WI38 (cell line): ENCODE results near the gene ADM5.
"Not testable (repeated sequence)": the region's sequence is repeated elsewhere in the genome, so short reads cannot be mapped to it uniquely, and the experiment has no call there.

Experiments
- H3K4me3 ChIP-seq: 2 replicates; pipeline ENCODE4 v1.5.1; 2011; ENCODE audit warnings: low read depth, mild to moderate bottlenecking, control low read depth, low read length
- CTCF ChIP-seq: IDR thresholded peaks from 2 replicates; pipeline ENCODE4 v1.5.1; 2012; ENCODE audit warnings: low read depth, mild to moderate bottlenecking, control low read depth, low read length

The ADM5 gene

GRCh38 chr19:49712397-49712859 lies 23.0 kb downstream of the ADM5 start:
- no peak for TF ChIP-seq CTCF

GRCh38 chr19:49713236-49713845 lies 23.9 kb downstream of the ADM5 start:
- TF ChIP-seq CTCF: no peak
- no peak overlapping the region for H3K4me3 ChIP-seq

More at GRCh38 chr19:49712397-49712859, 23.0 kb downstream of the ADM5 start:
- H3K4me3 ChIP-seq: no peak overlapping the region

- H3K4me3 ChIP-seq: no peak overlapping the region
- TF ChIP-seq CTCF: no peak
These were observed 26.8 kb downstream of the ADM5 start for GRCh38 chr19:49716154-49716553.

GRCh38 chr19:49718511-49718910 lies 29.1 kb downstream of the ADM5 start:
- no peak overlapping the region for H3K4me3 ChIP-seq
- TF ChIP-seq CTCF: no peak

- no peak overlapping the region for H3K4me3 ChIP-seq
- no peak for TF ChIP-seq CTCF
These were observed 29.6 kb downstream of the ADM5 start for GRCh38 chr19:49718991-49719390.

GRCh38 chr19:49719420-49719819 lies 30.0 kb downstream of the ADM5 start:
- not testable (repeated sequence) for H3K4me3 ChIP-seq

- TF ChIP-seq CTCF: no peak
- H3K4me3 ChIP-seq: no peak overlapping the region
These were observed 38.0 kb downstream of the ADM5 start for GRCh38 chr19:49727217-49728030.
